Measurements from ENCODE around the gene CDR2L.
A peak's percentile ranks its signal among the peaks of the same experiment; 100 is the strongest.

The CDR2L gene

GRCh38 chr17:74987418-74987908 is at the start of gene CDR2L:
Gene CDR2L (plus strand): TSS chr17:74987632. CDS start chr17:74988044, 412 bp downstream.
- Mint-ChIP-seq H3K9me3 (no peaks in the 10 kb centered on the region), H3K27me3 (peaks cover 6% of the 10 kb centered on the region), H3K27ac (ENCODE audit: low read depth) (no peak within 1 kb of the TSS), H3K36me3 (ENCODE audit: insufficient read depth) (peaks cover 2% of the 10 kb centered on the region), H3K4me1 (peaks cover 5% of the 10 kb centered on the region), H3K4me3 (peak within 1 kb of the TSS; percentile 82)
- DNase-seq (ENCODE audit: low spot score in 2 of 2) (peak; percentile 84 to 90), ATAC-seq (replicated peaks; ENCODE audit: extremely low read depth, poor library complexity, severe bottlenecking) (peak; percentile 91)

- no peaks in the 10 kb centered on the region for H3K4me1 Mint-ChIP-seq
- peaks cover 83% of the 10 kb centered on the region for H3K27me3 Mint-ChIP-seq
- DNase-seq (ENCODE audit: low spot score in 2 of 2) (no peak), ATAC-seq (replicated peaks; ENCODE audit: extremely low read depth, poor library complexity, severe bottlenecking) (no peak)
- no peak overlapping the region for H3K27ac Mint-ChIP-seq (ENCODE audit: low read depth)
- H3K9me3 Mint-ChIP-seq = no peaks in the 10 kb centered on the region
- no peak overlapping the region for H3K4me3 Mint-ChIP-seq
- H3K36me3 Mint-ChIP-seq (ENCODE audit: insufficient read depth) = no peaks in the 10 kb centered on the region
Observed at GRCh38 chr17:74938194-74938950, 49.1 kb upstream of the CDR2L start.

- ATAC-seq (replicated peaks; ENCODE audit: extremely low read depth, poor library complexity, severe bottlenecking) (no peak), DNase-seq (ENCODE audit: low spot score in 2 of 2) (no peak)
- no peaks in the 10 kb centered on the region for H3K9me3 Mint-ChIP-seq
- H3K36me3 Mint-ChIP-seq (ENCODE audit: insufficient read depth) = no peaks in the 10 kb centered on the region
- H3K4me3 Mint-ChIP-seq = no peak overlapping the region
- no peaks in the 10 kb centered on the region for H3K4me1 Mint-ChIP-seq
- no peak overlapping the region for H3K27ac Mint-ChIP-seq (ENCODE audit: low read depth)
- peaks cover 81% of the 10 kb centered on the region for H3K27me3 Mint-ChIP-seq
Observed at GRCh38 chr17:74939534-74939933, 47.9 kb upstream of the CDR2L start.

- ATAC-seq (replicated peaks; ENCODE audit: extremely low read depth, poor library complexity, severe bottlenecking) (no peak), DNase-seq (ENCODE audit: low spot score in 2 of 2) (no peak)
- H3K9me3 Mint-ChIP-seq = no peaks in the 10 kb centered on the region
- H3K27me3 Mint-ChIP-seq = peaks cover 72% of the 10 kb centered on the region
- H3K4me1 Mint-ChIP-seq = no peaks in the 10 kb centered on the region
- H3K27ac Mint-ChIP-seq (ENCODE audit: low read depth) = no peak overlapping the region
- H3K4me3 Mint-ChIP-seq = no peak overlapping the region
- no peaks in the 10 kb centered on the region for H3K36me3 Mint-ChIP-seq (ENCODE audit: insufficient read depth)
Observed at GRCh38 chr17:74941128-74941725, 46.2 kb upstream of the CDR2L start.

- no peak for DNase-seq (ENCODE audit: low spot score in 2 of 2)
- H3K27ac Mint-ChIP-seq (ENCODE audit: low read depth) = no peak overlapping the region
- H3K27me3 Mint-ChIP-seq = peaks cover 45% of the 10 kb centered on the region
- H3K4me1 Mint-ChIP-seq = no peaks in the 10 kb centered on the region
- H3K9me3 Mint-ChIP-seq = no peaks in the 10 kb centered on the region
- no peak overlapping the region for H3K4me3 Mint-ChIP-seq
- no peak for ATAC-seq (replicated peaks; ENCODE audit: extremely low read depth, poor library complexity, severe bottlenecking)
- peaks cover 2% of the 10 kb centered on the region for H3K36me3 Mint-ChIP-seq (ENCODE audit: insufficient read depth)
Observed at GRCh38 chr17:74943808-74944522, 43.5 kb upstream of the CDR2L start.

GRCh38 chr17:74945543-74945942 is 41.9 kb upstream of the CDR2L start:
- no peak overlapping the region for H3K4me3 Mint-ChIP-seq
- ATAC-seq (replicated peaks; ENCODE audit: extremely low read depth, poor library complexity, severe bottlenecking) (no peak), DNase-seq (ENCODE audit: low spot score in 2 of 2) (no peak)
- no peaks in the 10 kb centered on the region for H3K4me1 Mint-ChIP-seq
- H3K27me3 Mint-ChIP-seq = peaks cover 31% of the 10 kb centered on the region
- no peaks in the 10 kb centered on the region for H3K9me3 Mint-ChIP-seq
- peaks cover 2% of the 10 kb centered on the region for H3K36me3 Mint-ChIP-seq (ENCODE audit: insufficient read depth)
- H3K27ac Mint-ChIP-seq (ENCODE audit: low read depth) = no peak overlapping the region

- peaks cover 24% of the 10 kb centered on the region for H3K27me3 Mint-ChIP-seq
Observed at GRCh38 chr17:74946641-74947040, 40.8 kb upstream of the CDR2L start.

GRCh38 chr17:74947041-74947754 is 40.2 kb upstream of the CDR2L start:
- Mint-ChIP-seq H3K4me1 (no peaks in the 10 kb centered on the region), H3K9me3 (no peaks in the 10 kb centered on the region), H3K36me3 (ENCODE audit: insufficient read depth) (peaks cover 2% of the 10 kb centered on the region), H3K27ac (ENCODE audit: low read depth) (no peak overlapping the region), H3K4me3 (no peak overlapping the region), H3K27me3 (peaks cover 18% of the 10 kb centered on the region)
- ATAC-seq (replicated peaks; ENCODE audit: extremely low read depth, poor library complexity, severe bottlenecking) = no peak
- no peak for DNase-seq (ENCODE audit: low spot score in 2 of 2)

More at GRCh38 chr17:74946641-74947040, 40.8 kb upstream of the CDR2L start:
- Mint-ChIP-seq H3K4me3 (no peak overlapping the region), H3K27ac (ENCODE audit: low read depth) (no peak overlapping the region), H3K4me1 (no peaks in the 10 kb centered on the region), H3K9me3 (no peaks in the 10 kb centered on the region), H3K36me3 (ENCODE audit: insufficient read depth) (peaks cover 2% of the 10 kb centered on the region)
- no peak for DNase-seq (ENCODE audit: low spot score in 2 of 2)
- ATAC-seq (replicated peaks; ENCODE audit: extremely low read depth, poor library complexity, severe bottlenecking) = no peak

GRCh38 chr17:74949455-74950115 is 37.8 kb upstream of the CDR2L start:
- Mint-ChIP-seq H3K4me1 (no peaks in the 10 kb centered on the region), H3K36me3 (ENCODE audit: insufficient read depth) (peaks cover 2% of the 10 kb centered on the region), H3K9me3 (no peaks in the 10 kb centered on the region), H3K27ac (ENCODE audit: low read depth) (no peak overlapping the region), H3K27me3 (no peaks in the 10 kb centered on the region), H3K4me3 (no peak overlapping the region)
- ATAC-seq (replicated peaks; ENCODE audit: extremely low read depth, poor library complexity, severe bottlenecking) (no peak), DNase-seq (ENCODE audit: low spot score in 2 of 2) (no peak)

- Mint-ChIP-seq H3K4me3 (no peak overlapping the region), H3K9me3 (no peaks in the 10 kb centered on the region), H3K27me3 (no peaks in the 10 kb centered on the region), H3K4me1 (no peaks in the 10 kb centered on the region), H3K36me3 (ENCODE audit: insufficient read depth) (peaks cover 2% of the 10 kb centered on the region), H3K27ac (ENCODE audit: low read depth) (no peak overlapping the region)
- ATAC-seq (replicated peaks; ENCODE audit: extremely low read depth, poor library complexity, severe bottlenecking) (no peak), DNase-seq (ENCODE audit: low spot score in 2 of 2) (no peak)
Observed at GRCh38 chr17:74950207-74950606, 37.2 kb upstream of the CDR2L start.

GRCh38 chr17:74951065-74951464 is 36.4 kb upstream of the CDR2L start:
- Mint-ChIP-seq H3K4me1 (no peaks in the 10 kb centered on the region), H3K27me3 (no peaks in the 10 kb centered on the region), H3K9me3 (no peaks in the 10 kb centered on the region), H3K27ac (ENCODE audit: low read depth) (no peak overlapping the region), H3K4me3 (no peak overlapping the region), H3K36me3 (ENCODE audit: insufficient read depth) (peaks cover 2% of the 10 kb centered on the region)
- ATAC-seq (replicated peaks; ENCODE audit: extremely low read depth, poor library complexity, severe bottlenecking) = no peak
- no peak for DNase-seq (ENCODE audit: low spot score in 2 of 2)

Measured in central memory CD8-positive, alpha-beta T cell (primary cell).